ENCODE data around the gene TRIM42.

TRIM42 gene

DNA sequence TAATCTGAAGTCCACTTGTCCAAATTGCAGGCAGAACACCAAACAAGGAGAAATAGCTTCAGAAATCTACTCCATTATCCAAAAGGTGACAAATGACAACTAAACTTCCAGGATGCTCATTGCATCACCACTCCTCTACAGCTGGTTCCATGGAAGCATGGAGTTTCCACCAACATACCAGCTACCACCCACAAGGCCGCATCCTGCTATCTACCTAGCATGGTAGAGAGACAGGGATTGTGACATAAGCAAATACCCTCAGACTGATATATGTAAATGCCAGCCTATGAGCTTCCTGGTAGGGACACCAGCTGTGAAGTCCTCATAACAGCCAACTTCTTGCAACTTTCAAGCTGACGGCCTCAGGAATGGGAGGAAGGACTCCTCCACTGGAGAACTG, at the start of gene TRIM42:
Gene TRIM42, plus strand, starts transcription at position 301 of the 400 bp plus-strand sequence. CDS start 166 bp downstream, outside the sequence.
- no peak for DNase-seq (ENCODE audit: low spot score)

DNA sequence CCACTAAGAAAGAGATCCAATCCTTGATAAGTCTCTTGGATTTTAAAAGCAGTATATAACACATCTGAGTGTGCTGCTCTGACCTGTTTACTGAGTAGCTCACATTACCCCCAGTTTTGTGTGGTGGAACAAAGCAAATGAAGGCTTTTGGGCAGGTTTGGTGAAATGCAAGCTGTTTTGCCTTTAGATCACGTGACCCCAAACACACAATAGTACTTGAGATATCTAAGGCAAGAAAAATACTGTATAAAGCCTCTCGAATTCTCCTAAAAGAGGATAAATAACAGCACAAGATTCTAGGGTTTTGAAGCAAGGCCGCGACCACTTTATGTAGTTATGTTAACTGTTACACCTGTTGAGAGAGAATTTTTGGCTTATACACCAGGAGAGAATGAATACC, 49.3 kb upstream of the TRIM42 start:
- no peak for DNase-seq (ENCODE audit: low spot score)

DNA sequence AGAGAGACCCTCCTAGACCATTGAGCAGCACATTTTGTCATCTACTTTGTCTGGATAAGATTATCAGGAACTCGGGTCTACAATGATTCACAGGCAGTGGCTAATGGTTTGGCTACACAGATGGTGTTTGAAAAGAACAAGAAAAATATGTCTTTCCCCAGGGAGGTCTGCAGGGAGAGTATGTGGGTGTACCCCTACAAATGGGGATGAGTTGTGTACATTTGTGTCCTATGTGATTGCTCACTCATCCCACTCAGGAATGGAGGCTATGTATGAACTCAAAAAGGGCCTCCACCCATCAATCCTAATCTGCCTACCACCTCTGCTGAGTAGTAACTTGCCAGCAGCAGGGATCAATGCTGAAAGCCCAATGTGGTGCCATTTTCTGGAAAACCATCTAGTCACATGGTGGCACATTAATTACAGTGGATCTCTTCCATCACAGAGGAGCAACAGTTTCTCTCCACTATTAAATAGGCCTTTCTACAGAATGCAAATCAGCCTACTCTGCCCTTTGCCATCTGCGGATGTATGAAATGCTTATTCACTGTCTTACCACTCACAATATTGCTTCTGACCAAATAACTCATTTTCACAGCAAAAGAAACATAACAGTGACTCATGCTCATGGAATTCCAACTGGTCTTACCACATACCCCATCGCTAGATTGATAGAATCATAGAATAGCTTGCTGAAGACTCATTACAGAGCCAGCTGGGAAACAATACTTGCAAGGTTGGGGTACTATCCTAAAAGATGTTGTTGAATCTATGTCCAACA, 48.3 kb upstream of the TRIM42 start:
- DNase-seq (ENCODE audit: low spot score), result no peak

DNA sequence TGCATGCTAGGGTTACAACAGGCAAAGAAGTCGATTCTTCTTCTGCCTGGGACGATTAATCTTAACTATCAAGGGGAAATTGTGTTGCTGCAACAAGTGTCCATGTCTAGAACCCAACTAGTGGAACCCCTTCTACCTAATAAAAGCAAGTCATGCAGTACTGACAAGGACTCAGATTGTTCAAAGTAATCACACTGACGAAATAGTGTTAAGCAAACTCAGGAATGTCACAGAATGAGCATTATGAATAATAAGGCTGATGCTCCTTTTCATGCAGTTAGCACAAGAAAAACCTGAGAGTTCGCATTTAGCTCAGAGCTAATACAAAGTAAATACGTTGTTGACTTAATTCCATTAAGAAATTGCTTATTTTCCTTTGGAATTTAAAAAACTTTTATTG, 47.5 kb upstream of the TRIM42 start:
- DNase-seq (ENCODE audit: low spot score), result no peak

DNA sequence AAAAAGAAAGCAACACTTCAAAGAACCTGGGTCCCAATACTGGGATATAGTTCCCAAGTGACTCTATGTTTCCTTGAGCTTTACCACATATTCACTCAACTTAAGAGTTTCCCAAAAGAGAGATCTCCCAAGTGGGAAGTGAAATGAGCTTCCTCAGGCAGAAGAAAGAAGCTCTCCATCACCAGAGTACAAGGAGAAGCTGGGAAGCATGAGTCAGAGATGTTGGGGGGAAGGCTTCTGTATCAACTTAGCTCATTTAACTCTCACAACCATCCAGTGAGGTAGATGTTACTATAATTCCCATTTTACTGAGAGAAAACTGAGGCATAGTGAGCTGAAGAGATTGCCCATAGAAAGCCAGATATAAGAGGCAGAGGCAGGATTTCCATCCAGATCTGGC, 47.0 kb upstream of the TRIM42 start:
- no peak for DNase-seq (ENCODE audit: low spot score)

DNA sequence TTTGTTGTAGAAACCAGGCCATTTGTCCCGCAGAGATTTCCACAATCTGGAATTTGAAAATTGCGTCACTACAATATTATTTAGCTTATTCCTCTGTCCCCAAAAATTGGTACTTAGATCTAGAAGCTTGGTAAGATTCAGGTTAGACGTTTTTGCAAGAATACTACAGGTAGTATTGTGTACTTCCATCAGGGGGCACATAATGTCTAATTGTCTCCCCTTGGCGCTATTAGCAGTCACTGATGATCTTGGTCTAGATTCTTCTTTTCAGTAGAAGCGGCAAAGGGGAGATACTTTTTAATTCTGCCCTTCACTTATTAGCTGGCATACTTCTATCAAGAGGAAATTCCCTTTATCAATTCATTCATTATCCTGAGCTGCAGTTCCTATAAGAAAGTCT, 42.6 kb upstream of the TRIM42 start:
- DNase-seq (ENCODE audit: low spot score), result no peak

DNA sequence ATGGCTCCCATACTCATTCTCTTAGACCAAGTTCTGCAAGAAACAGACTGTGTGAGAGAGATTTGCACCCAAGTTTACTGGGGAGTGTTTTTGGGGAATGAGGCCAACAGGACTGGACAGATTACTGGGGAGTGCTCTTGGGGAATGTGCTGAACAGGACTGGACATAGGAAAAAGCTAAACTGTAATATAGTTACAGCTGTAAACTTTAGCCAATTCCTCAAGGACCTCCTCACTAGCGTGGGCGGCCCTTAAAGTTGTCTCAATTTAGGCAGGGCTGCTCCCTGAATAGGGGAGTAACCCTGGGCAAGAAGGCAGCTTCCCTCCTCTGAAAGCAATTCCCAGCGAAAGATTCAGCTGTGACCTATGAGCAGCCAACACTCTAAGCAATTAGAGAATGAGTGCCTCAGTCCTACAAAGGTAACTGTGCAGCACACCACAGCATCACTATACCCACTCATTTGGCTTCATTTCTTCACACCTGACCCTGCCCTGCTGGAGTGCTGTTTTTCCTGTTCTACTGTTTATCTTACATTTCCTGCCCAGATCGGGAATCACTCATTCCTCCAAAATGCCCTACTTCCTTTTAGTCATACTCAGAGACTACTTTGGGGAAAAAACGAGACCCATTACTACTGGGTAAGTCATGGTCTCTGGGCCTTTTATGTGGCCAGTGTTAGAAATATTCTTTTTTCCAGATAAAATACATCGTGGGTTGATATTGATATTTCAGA, 41.3 kb upstream of the TRIM42 start:
- no peak for DNase-seq (ENCODE audit: low spot score)

DNA sequence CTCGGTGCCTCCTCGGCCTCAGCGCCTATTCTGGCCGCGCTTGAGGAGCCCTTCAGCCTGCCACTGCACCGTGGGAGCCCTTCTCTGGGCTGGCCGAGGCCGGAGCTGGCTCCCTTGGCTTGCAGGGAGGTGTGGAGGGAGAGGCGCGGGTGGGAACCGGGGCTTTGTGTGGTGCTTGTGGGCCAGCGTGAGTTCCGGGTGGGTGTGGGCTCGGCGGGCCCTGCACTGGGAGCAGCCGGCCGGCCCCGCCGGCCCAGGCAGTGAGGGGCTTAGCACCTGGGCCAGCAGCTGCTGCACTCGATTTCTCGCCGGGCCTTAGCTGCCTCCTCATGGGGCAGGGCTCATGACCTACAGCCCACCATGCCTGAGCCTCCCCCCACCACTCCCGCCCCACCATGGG, 26.6 kb upstream of the TRIM42 start:
- no peak for DNase-seq (ENCODE audit: low spot score)

DNA sequence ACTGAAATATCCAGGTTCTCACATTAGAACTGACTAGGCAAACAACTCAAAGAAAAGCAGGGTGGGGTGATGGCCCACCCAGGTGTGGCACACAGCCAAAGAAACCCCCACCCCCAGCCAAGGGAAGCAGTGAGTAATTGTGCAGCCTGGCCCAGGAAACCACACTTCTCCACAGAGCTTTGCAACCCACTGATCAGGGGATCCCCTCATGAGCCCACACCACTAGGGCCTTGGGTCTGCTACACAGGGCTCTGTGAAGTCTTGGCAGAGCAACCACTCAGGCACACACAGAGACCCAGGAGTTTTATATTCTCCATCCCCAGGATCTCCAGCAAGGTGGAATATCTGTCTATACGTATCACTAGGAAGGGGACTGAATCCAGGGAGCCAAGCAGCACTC, 22.2 kb upstream of the TRIM42 start:
- no peak for DNase-seq (ENCODE audit: low spot score)

DNA sequence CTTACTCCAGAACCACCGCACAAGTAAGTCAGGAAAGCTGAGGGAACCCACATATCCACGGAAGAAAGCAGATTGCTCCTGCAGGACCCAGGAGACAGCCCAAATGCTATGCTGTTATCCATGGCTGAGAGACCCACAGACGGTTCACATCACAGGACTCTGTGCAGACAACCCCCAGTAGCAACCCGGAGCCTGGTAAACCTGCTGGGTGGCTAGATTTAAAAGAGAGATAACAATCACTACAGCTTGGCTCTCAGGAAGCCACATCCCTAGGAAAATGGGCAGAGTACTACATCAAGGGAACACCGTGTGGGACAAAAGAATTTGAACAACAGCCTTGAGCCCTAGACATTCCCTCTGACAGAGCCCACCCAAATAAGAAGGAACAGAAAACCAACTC, 13.8 kb upstream of the TRIM42 start:
- DNase-seq (ENCODE audit: low spot score), result no peak

DNA sequence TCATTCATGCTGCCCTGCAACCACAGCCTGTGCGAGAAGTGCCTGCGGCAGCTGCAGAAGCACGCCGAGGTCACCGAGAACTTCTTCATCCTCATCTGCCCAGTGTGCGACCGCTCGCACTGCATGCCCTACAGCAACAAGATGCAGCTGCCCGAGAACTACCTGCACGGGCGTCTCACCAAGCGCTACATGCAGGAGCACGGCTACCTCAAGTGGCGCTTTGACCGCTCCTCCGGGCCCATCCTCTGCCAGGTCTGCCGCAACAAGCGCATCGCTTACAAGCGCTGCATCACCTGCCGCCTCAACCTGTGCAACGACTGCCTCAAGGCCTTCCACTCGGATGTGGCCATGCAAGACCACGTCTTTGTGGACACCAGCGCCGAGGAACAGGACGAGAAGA, 4.7 kb downstream of the TRIM42 start:
- DNase-seq (ENCODE audit: low spot score), result no peak

DNA sequence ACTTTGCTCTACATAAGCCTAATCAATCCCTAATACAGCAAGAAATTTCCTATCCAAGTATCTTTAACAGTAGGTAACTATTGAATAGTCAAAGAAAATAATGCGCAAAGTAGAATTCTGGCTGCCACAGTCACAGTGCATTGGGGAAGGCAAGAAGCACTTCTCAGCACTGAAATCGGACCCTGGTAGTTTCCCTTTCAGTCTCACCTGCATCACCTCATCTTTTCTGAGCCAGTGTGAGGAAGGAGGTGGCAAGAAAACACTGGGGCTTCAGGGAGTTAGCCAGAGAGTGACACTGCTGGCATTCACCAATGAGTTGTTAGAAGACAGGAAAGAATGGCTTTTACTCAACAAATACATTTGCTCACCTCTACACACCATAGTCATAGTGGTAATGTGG, 8.3 kb downstream of the TRIM42 start:
- no peak for DNase-seq (ENCODE audit: low spot score)

DNA sequence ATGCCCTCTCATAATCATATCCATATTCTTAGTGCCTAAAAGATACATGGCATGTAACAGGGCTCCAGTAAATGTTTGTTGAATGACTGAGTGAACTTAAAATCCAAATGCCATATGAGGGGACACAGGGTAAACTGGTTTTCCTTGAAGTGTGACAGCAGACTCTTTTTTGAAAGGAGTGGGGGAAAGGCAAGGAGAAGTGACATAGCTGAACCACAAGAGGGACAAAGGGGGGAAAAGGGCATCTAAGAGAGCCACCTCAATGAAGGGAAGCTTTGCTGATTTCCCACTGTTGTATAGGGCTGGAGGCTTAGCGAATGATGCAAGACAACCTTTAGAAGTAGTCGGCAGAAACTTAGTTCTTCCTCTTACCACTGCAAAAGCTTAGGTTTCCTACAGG, 9.1 kb downstream of the TRIM42 start:
- no peak for DNase-seq (ENCODE audit: low spot score)

DNA sequence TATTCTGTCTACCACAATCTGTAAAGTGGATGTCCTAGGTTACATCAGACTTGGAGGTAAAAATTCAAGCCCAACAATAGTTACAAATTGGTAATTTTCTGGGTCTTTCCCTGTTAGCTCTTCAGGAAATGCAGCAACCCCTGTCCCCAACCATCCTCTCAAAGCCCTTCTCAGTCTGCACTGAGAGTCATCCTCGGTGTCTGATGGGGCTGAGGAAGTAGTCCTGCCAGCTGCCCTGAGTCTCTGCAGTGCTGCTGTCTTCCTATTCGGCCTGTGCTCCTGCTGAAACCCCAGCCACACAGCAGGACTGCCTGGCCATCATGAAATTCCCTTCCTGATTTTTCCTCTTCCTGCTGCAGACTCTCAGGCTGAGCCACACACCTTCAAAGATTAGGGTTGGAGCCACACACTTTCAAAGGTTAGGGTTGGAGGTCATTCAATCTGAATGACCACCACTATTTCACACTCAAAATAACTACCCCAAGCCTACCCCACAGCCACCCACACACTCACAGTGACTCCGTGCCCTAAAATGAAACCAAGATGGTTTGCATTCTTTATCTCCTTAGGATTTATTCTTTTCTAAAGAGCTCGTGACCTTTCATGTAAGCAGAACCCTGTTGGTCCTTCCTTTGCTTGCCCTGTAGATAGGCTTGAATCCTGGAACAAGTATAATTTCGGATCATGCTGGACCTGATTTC, 17.6 kb downstream of the TRIM42 start:
- no peak for DNase-seq (ENCODE audit: low spot score)

DNA sequence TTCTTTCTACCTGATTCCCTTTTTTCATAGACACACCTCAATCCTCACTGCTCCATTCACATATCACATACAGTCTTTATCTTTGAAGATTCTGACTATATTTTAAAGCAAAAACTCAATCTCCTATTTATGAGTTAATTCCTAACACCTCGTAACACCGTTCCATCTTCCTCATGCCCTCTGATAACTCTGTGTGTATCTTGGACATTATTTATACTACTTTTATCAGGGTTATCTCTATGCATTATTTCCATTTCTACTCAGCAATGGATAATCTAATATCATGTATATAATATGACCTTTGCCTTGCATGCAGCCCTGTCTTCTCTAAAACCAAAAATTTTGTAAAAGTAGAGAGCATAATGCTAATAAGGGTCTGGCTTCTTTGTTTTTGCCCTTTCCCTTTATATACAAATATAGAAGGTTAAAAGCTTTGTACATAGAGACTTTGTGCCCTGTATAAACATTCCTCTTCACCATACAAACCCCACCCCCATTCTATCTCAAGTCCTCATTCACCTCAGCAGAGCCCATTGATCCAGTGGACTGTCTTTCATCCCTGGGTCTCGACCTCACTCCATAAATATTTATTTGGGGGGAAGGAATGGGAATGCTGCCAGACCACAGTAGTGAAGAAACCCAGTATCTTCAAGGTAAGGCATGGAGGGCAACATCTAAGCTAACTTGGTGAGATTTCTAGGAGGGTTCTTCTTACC, 21.8 kb downstream of the TRIM42 start:
- no peak for DNase-seq (ENCODE audit: low spot score)

DNA sequence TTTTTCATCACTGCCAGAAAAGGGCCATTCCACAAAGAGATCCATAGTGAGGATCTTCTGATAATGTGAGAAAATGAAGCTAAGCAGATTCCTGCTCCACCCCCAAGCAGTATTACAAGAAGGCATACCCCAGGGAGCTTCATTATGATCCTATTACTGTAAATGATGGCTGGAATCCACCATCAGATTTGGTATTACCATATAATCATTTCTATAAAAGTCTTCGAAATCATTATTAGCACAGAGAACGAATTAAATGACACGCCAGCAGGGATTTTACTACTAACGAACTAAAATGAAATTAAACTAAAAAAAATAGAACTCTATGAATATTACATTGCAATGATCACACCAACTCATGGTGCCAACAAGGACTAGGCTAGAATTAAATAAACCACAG, 24.4 kb downstream of the TRIM42 start:
- DNase-seq (ENCODE audit: low spot score), result no peak

DNA sequence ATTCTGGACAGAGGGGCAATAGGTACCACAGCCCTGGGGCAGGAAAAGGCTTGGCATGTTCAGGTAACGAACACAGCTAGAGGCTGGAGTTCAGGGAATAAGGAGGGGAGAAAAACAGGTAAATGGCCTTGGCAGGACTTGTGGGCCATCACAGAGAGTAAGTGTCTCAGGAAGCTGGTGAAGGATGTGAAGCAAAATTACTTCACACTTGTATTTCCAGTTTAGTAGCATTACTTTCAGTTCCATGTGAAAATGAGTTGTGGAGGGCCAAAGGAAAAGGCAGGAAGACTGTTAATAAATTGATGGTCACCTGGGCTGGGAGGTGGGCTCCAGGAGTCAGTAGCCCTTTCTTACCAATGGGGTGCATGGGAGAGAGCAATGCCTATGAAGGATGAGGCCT, 25.6 kb downstream of the TRIM42 start:
- no peak for DNase-seq (ENCODE audit: low spot score)

DNA sequence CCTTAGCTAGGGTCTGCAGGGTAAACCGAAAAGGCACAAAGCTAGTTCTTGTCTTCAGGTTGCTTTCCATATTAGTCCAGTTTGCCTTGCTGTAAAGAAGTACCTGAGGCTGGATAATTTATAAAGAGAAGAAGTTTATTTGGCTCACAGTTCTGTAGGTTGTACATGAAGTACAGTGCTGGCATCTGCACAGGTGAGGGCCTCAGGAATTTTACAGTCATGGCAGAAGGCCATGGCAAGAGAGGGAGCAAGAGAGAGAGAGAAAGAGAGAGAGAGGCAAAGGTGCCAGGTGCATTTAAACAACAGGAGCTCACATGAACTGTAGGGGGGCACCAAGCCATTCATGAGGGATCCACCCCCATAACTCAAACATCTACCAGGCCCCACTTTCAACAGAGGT, 26.9 kb downstream of the TRIM42 start:
- no peak for DNase-seq (ENCODE audit: low spot score)

DNA sequence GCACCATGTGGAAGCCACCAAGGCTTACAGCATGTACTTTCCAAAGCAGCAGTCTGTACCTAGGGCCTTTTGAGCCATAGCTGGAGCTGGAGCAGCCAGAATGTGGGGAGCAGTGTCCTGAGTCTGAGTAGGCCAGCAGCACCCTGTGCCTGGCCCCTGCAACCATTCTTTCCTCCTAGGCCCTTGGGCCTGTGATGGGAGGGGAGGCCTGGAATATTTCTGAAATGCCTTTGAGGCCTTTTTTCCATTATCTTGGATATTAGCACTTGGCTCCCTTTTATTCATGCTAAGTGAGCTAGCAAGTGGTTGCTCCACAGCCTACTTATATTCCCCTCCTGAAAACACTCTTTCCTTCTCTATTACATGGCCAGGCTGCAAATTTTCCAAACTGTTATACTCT, 28.1 kb downstream of the TRIM42 start:
- DNase-seq (ENCODE audit: low spot score), result no peak

DNA sequence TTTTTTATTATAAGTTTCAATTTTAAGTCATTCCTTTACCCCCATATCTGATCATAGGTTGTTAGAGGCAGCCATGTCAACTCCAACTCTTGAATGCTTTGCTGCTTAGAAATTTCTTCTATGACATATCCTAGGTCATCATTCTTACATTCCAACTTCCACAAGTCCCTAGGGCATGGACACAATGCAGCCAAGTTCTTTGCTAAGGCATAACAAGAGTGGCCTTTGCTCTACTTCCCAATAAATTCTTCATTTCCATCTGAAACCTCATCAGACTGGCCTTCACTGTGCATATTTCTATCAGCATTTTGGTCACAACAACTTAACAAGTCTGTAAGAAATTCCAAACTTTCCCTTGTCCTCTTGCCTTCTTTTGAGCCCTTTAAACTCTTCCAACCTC, 28.5 kb downstream of the TRIM42 start:
- DNase-seq (ENCODE audit: low spot score), result no peak

DNA sequence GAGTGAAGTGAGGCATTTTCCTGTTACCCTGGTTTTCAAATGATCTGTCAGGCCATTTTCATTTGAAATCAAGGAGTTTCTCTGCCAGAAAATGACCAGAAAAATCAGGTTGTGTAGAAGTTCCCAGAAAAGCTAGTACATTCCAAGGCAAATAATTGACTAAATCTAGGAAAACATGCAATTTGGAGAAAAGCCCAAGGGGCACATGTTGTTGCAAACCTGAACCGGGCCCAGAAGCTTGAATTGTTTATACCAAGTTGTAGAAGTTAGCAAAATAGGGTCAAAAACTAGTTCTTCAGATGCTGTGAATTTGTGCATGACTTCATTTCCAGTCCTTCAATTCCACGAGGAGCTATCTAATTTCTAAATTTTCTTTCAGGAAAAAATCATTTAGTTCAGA, 31.0 kb downstream of the TRIM42 start:
- no peak for DNase-seq (ENCODE audit: low spot score)

DNA sequence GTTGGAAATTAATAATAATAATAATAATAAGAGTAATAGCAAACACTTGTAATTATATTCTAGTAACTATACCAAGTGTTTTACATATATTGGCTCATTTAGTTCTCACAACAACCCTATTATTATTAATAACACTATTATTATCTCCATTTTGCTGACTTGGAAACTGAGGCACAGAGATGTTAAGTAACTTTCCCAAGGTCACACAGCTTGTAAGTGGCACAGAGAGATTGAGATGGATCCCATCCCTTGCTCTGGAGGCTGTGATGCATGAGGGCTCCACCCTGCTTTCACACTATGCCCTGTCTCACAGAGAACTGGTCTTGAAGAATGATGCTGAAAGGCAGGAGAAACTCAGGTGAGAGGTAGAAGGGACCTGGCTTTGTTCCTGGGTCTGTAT, 31.9 kb downstream of the TRIM42 start:
- DNase-seq (ENCODE audit: low spot score), result no peak
